GM18517 (cell line): ENCODE data around the gene PGS1.
A peak's percentile ranks its signal among the peaks of the same experiment; 100 is the strongest.
"Not testable (repeated sequence)": the region's sequence is repeated elsewhere in the genome, so short reads cannot be mapped to it uniquely, and the experiment has no call there.

Experiments used
- ATAC-seq: cut with Tn5 transposase; IDR thresholded peaks from one replicate; pipeline ENCODE4 v1.9.1; 2021; ENCODE audit warnings: mild to moderate bottlenecking, moderate library complexity; ENCODE audit not compliant: unreplicated experiment

Gene PGS1, protein sequence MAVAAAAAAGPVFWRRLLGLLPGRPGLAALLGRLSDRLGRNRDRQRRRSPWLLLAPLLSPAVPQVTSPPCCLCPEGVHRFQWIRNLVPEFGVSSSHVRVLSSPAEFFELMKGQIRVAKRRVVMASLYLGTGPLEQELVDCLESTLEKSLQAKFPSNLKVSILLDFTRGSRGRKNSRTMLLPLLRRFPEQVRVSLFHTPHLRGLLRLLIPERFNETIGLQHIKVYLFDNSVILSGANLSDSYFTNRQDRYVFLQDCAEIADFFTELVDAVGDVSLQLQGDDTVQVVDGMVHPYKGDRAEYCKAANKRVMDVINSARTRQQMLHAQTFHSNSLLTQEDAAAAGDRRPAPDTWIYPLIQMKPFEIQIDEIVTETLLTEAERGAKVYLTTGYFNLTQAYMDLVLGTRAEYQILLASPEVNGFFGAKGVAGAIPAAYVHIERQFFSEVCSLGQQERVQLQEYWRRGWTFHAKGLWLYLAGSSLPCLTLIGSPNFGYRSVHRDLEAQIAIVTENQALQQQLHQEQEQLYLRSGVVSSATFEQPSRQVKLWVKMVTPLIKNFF

DNA sequence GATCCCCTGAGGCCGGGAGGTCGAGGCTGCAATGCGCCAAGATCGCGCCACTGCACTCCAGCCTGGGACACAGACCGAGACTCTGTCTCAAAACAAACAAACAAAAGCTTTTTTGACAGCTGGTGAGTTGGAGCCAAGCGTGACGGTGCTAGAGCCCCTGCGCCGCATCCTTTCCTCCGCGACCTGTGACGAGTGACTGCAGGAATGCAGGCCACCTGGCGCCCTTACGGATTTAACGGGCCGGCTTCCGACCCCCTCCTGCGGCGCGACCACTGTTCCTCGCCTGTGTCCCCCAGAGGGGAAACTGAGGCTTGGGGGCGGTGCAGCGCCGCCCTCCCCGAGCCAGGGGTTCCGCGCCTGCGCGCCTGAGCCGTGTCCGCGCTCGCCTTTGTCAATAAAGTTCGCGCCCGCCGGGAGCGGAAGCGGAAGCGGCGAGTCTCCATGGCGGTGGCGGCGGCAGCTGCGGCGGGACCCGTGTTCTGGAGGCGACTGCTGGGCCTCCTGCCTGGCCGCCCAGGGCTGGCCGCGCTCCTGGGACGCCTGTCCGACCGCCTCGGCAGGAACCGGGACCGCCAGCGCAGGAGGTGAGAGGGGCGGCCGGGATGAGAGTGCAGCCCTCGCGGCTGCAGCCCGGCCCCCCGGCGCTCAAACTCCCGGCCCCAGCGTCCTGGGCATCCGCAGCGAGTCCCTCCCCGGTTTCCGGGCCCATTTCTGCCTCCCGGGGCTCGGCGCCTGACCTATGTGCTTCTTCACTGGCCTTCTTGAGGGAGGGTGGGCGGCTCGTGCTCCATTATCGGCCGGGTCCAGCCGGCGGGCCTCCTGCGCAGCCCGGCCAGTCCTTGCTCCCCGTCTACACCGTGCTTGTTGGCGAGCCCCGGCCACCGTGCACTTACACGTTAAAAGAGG is at the start of gene PGS1:
TSS of gene PGS1 (plus strand) at position 425 of the 906 bp plus-strand sequence. CDS start at position 442, 17 bp downstream.
- ATAC-seq, result peak; percentile 55

- ATAC-seq, result no peak
Measured at GRCh38 chr17:78329263-78330059, 49.0 kb upstream of the PGS1 start.

- no peak for ATAC-seq
Measured at GRCh38 chr17:78330570-78331224, 47.8 kb upstream of the PGS1 start.

DNA sequence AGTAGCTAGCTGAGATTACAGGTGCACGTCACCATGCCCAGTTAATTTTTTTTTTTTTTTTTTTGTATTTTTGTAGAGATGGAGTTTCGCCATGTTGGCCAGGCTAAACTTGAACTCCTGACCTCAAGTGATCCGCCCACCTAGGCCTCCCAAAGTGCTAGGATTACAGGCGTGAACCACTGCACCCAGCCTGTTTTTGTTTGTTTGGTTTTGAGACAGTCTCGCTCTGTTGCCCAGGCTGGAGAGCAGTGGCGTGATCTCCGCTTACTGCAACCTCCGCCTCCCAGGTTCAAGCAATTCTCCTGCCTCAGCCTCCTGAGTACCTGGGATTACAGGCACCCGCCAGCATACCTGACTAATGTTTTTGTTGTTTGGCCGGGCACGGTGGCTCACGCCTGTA is 47.1 kb upstream of the PGS1 start:
- ATAC-seq, result not testable (repeated sequence)

DNA sequence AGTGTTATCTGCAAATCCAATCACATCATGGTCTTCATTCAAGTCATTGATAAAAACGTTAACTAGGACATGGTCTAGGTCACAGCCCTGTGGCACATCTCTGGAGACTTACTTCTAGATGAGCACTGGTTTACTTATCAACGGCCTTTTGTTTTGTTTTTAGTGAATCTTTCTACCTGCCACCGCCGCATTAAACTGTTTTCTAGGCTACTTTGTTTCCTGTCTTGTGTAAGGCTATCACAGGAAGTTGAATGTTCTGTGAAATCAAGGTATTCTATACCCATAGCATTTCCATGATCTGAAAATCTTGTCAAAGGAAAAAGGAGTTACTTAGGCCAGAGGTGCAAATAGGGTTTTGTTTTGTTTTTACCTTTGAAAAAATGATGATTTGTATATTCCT is 45.5 kb upstream of the PGS1 start:
- ATAC-seq, result no peak

DNA sequence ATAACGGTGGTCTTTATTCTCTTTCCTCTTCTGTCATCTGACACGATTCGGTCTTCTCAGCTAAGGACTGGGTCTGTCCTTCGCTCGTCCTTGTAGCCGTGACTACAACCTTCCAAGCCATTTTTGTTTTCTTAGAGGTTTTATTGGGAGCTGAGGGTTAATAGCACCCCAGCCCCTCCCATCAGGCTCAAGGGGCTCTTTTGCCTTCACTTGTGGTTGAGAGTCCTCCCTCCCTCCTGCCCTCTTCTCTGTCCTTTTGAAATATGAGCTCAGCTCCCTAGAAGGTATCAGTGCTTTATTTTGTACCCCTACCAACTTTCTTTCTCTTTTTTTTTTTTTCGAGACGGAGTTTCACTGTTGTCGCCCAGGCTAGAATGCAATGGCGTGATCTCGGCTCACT is 43.2 kb upstream of the PGS1 start:
- ATAC-seq, result no peak

- no peak for ATAC-seq
Measured at GRCh38 chr17:78337244-78338109, 41.0 kb upstream of the PGS1 start.

DNA sequence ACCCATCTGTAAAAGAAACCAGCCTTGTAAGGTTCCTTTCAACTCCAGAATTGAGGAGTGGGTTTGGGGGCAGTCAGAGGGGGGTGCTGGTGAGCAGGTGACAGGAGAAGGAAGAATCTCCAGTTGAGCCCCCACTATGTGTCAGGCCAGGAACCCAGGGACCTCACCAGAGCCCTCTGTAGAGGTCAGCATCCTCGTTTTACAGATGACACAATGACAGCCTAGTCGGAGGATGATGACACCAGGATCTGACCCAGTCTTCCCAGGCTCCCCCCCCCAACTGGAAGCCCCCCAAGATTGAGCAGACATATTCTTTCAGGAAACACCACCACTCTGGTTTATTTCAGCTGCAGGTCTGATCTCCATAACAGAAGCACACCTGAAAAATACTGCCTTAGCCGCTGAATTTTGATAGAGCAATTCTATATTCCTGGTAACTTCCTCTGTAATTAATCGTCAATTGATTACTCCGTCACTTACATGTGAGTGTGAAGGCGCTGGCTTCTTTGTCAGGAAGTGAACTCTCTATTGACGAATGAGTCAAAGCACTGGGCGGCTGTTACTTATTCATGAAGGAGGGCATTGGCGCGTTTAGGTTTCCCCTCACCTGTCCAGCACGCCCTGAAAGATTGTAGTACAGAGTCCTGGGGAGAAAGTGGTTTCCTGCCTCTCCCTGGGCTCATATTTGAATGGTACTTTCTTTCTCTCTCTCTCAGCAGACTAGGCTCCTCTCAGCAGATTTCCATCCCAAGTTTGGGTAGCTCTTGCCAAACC is 39.8 kb upstream of the PGS1 start:
- no peak for ATAC-seq

DNA sequence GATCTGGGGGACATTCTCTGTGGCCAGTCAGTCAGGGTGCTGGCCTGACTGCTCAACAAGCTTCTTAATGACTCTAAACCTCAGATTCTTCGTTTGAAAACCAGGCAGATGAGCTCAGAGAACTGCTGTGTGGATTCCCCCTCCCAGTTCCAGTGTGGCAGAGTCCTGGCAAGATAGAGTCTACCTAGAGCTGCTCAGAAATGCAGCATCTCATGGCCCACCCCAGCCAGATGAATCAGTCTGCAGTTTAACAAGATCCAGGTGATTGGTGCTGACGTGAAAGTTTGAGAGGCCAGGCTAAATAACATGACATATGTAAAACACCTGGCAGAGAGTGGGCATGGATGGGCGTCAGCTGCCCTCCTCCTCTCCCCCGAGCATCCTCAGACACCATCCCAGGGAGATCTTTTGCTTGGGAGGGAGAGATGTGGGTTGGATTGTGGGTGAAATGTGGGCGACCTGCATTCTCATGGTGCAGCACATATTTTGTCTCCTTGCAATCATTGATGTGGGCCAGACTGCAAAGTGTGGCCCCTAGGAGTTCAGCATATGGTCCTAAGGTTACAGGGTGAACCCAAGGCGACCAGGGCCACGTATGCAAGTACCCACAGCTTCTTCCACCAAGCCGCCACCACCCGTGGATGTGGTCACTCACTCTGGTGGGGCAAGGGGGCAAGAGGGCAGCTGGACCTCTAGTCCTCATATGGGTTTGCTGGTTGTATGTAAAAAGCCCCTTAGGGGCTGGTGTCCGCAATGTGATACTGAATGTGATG is 38.1 kb upstream of the PGS1 start:
- no peak for ATAC-seq

- ATAC-seq, result no peak
Measured at GRCh38 chr17:78341559-78342448, 36.6 kb upstream of the PGS1 start.

- no peak for ATAC-seq
Measured at GRCh38 chr17:78342449-78343186, 35.8 kb upstream of the PGS1 start.

- no peak for ATAC-seq
Measured at GRCh38 chr17:78343187-78343542, 35.3 kb upstream of the PGS1 start.

GRCh38 chr17:78343543-78344201 is 34.8 kb upstream of the PGS1 start:
- ATAC-seq, result no peak

DNA sequence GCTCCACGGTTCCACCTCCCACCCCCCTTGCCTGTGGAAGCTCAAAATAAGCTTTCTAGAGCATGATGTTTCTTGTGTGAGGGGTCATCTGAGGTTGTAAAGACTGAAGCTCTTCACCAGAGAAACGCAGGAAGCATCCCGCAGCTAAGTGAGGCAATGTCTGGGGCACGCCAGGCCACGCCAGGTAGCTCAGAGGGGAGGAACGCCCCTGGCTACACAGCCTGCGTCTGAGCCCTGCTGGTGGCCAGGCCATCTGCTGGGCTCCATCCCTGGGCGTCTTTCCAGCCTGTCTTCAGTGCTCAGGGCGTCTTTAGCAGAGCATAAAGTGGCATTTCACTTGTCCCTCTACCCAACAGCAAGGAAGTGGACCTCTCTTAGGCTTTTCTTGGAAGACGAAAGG is 33.8 kb upstream of the PGS1 start:
- no peak for ATAC-seq

DNA sequence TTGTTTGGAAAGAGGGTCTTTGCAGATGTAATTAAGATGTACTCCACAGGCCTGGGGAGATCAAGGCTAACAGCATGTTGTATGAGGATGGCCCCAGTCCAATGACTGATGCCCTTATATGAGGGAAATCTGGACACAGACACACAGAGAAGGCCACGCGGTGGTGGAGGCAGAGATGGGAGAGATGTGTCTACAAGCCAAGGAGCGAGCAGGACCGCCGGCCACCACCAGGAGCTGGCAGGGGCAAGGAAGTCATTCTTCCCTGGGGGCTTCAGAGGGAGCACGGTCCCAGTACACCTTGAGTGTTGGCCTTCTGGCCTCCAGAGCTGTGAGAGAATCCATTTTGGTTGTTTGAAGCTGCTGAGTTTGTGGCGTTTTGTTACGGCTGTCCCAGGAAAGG is 33.3 kb upstream of the PGS1 start:
- no peak for ATAC-seq
